GM19463 (cell line): Measurements from ENCODE around the gene MYL3.
"Not testable (repeated sequence)": the region's sequence is repeated elsewhere in the genome, so short reads cannot be mapped to it uniquely, and the experiment has no call there.

Source experiments
- ATAC-seq: cut with Tn5 transposase; IDR thresholded peaks from one replicate; pipeline ENCODE4 v1.9.1; 2021; ENCODE audit warnings: mild to moderate bottlenecking, moderate library complexity; ENCODE audit not compliant: unreplicated experiment

Gene MYL3

GRCh38 chr3:46863261-46863782 lies at the start of gene MYL3:
Gene MYL3 (minus strand): TSS chr3:46863444. CDS start chr3:46863390, 54 bp downstream.
- no peak for ATAC-seq

GRCh38 chr3:46912986-46913385 lies 49.7 kb upstream of the MYL3 start:
- ATAC-seq: no peak

GRCh38 chr3:46910914-46911313 lies 47.7 kb upstream of the MYL3 start:
- ATAC-seq: not testable (repeated sequence)

- ATAC-seq: no peak
Measured at GRCh38 chr3:46910166-46910760, 47.0 kb upstream of the MYL3 start.

- no peak for ATAC-seq
Measured at GRCh38 chr3:46909535-46910161, 46.4 kb upstream of the MYL3 start.

GRCh38 chr3:46908986-46909534 lies 45.8 kb upstream of the MYL3 start:
- ATAC-seq: no peak

GRCh38 chr3:46908294-46908985 lies 45.2 kb upstream of the MYL3 start:
- no peak for ATAC-seq

- ATAC-seq: no peak
Measured at GRCh38 chr3:46907960-46908293, 44.7 kb upstream of the MYL3 start.

GRCh38 chr3:46907271-46907670 lies 44.0 kb upstream of the MYL3 start:
- no peak for ATAC-seq

GRCh38 chr3:46906471-46907058 lies 43.3 kb upstream of the MYL3 start:
- ATAC-seq: no peak

GRCh38 chr3:46905661-46906451 lies 42.6 kb upstream of the MYL3 start:
- no peak for ATAC-seq

- ATAC-seq: no peak
Measured at GRCh38 chr3:46905213-46905560, 41.9 kb upstream of the MYL3 start.

GRCh38 chr3:46904303-46905212 lies 41.3 kb upstream of the MYL3 start:
- ATAC-seq: no peak

GRCh38 chr3:46903341-46904302 lies 40.4 kb upstream of the MYL3 start:
- no peak for ATAC-seq

- no peak for ATAC-seq
Measured at GRCh38 chr3:46902188-46902631, 39.0 kb upstream of the MYL3 start.

- no peak for ATAC-seq
Measured at GRCh38 chr3:46901591-46902187, 38.4 kb upstream of the MYL3 start.

GRCh38 chr3:46901061-46901460 lies 37.8 kb upstream of the MYL3 start:
- ATAC-seq: no peak

GRCh38 chr3:46900356-46900755 lies 37.1 kb upstream of the MYL3 start:
- no peak for ATAC-seq
